CD4-positive, alpha-beta T cell treated with Interferon alpha-2 for 1 hour (primary cell): ENCODE data around the gene PATJ.
A peak's percentile ranks its signal among the peaks of the same experiment; 100 is the strongest.
"Not testable (repeated sequence)": the region's sequence is repeated elsewhere in the genome, so short reads cannot be mapped to it uniquely, and the experiment has no call there.

Source experiments
- DNase-seq, 2 donors: peaks; one replicate each; pipeline ENCODE4 v3.0.0-alpha.2; 2020 to 2022

PATJ gene, protein sequence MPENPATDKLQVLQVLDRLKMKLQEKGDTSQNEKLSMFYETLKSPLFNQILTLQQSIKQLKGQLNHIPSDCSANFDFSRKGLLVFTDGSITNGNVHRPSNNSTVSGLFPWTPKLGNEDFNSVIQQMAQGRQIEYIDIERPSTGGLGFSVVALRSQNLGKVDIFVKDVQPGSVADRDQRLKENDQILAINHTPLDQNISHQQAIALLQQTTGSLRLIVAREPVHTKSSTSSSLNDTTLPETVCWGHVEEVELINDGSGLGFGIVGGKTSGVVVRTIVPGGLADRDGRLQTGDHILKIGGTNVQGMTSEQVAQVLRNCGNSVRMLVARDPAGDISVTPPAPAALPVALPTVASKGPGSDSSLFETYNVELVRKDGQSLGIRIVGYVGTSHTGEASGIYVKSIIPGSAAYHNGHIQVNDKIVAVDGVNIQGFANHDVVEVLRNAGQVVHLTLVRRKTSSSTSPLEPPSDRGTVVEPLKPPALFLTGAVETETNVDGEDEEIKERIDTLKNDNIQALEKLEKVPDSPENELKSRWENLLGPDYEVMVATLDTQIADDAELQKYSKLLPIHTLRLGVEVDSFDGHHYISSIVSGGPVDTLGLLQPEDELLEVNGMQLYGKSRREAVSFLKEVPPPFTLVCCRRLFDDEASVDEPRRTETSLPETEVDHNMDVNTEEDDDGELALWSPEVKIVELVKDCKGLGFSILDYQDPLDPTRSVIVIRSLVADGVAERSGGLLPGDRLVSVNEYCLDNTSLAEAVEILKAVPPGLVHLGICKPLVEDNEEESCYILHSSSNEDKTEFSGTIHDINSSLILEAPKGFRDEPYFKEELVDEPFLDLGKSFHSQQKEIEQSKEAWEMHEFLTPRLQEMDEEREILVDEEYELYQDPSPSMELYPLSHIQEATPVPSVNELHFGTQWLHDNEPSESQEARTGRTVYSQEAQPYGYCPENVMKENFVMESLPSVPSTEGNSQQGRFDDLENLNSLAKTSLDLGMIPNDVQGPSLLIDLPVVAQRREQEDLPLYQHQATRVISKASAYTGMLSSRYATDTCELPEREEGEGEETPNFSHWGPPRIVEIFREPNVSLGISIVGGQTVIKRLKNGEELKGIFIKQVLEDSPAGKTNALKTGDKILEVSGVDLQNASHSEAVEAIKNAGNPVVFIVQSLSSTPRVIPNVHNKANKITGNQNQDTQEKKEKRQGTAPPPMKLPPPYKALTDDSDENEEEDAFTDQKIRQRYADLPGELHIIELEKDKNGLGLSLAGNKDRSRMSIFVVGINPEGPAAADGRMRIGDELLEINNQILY (N-terminal part only)

GRCh38 chr1:61741711-61742619, at the start of gene PATJ:
PATJ (plus strand) TSS chr1:61742480; CDS start chr1:61762893, 20,413 bp downstream.
- DNase-seq, result peak; percentile 54 to 79

DNA sequence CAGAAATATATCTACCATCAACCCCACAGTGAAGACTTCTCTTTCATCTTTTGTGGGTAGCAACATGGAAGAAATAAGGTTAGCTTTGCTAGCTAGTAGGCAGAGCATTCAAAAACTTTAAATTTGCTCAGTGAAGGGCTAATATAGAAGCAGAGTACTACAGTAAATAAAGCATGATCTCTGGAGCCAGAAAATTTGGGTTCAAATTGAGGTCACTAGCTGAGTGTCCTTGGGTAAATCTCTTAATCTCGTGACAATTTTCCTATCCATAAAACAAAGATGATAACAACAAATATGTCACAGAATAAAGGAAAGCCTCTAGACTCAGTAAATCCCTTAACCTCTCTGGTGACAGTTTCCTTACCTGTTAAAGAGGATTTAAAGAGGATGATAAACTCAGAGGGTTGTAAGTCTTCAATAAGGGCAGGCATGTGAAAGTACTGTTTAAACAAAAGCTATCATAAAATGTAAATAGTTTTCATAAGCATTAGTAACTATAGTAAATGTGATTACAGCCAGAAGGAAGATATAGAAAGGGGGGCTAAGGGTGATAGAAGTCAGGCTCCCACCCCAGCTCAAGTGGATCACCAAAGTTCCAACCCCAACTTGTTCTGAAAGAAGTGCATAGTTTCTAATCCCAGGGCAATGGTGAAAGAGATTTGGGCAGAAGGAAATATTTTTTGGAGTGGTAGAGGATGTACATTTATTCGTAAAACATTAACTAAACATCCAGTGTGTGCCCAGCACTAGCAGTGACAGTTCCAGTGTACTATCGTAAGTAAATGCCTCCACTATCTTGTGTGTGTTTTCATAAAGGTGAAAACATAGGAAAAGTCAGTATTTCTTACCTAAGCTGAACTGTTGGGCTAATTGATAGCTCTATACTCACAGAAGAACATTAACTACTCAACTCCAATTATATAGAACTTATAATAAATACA, 42.1 kb upstream of the PATJ start:
- DNase-seq, result no peak

GRCh38 chr1:61708953-61709907, 33.0 kb upstream of the PATJ start:
- no peak for DNase-seq

DNA sequence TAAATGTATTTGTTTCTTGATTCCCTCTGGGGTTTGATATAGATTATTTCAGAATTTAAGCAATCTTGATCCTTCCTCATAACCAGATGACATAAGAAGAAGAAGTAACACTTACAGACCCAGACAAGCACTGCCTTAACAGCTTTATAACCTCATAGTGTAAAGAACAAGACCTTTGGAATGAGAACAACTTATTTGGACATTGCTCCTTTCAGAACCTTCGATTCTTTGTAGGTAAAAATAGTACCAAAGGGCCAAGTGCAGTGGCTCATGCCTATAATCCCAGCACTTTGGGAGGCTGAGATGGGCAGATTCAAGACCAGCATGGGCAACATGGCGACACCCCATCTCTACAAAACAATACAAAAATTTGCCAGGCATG, 32.4 kb upstream of the PATJ start:
- no peak for DNase-seq

DNA sequence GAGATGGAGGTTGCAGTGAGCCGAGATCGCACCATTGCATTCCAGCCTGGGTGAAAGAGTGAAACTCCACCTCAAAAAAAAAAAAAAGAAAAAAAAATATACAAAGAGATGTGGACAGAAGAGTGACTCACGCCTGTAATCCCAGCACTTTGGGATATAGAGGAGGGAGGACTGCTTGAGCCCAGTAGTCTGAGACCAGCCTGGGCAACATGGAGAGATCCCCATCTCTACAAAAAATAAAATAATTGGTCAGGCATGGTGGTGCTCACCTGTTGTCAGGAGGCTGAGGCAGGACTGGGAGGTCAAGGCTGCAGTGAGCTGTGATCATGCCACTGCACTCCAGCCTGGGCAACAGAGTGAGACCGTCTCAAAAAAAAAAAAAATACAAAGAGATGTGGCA, 31.0 kb upstream of the PATJ start:
- not testable (repeated sequence) for DNase-seq

DNA sequence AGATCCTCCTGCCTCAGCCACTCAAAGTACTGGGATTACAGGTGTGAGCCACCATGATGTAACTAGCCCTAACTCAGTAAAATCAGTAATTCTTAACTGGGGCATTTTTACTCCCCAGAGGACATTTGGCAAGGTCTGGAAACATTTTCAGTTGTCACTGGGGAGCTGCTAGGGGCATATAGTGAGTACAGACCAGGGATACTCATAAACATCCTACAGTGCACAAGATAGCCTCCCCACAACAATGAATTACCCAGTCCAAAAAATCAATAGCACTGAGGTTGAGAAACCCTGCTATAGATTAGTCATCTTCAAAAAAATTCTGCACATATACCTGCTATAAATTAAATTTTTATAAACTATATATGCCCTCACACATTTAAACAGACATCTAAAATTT, 30.3 kb upstream of the PATJ start:
- no peak for DNase-seq

DNA sequence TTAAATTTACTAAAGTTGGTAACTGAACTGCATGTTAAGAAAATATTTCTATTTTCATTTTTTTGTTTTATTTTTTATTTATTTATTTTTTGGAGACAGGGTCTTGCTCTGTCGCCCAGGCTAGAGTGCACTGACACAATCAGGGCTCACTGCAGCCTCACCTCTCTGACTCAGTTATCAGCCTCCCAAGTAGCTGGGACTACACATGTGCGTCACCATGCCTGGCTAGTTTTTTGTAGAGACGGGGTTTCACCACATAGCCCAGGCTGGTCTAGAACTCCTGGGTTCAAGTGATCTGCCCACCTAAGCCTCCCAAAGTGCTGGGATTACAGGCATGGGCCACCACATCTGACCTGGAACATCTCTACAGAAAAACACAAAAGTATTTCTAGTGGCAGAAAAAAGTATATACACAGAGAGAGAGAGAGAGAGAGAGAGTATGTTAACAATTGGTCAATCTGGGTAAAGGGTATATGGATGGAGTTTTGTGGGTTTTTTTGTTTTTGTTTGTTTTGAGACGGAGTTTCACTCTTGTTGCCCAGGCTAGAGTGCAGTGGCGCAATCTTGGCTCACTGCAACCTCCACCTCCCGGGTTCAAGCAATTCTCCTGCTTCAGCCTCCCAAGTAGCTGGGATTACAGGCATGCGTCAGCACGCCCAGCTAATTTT, 23.1 kb upstream of the PATJ start:
- DNase-seq, result not testable (repeated sequence)

DNA sequence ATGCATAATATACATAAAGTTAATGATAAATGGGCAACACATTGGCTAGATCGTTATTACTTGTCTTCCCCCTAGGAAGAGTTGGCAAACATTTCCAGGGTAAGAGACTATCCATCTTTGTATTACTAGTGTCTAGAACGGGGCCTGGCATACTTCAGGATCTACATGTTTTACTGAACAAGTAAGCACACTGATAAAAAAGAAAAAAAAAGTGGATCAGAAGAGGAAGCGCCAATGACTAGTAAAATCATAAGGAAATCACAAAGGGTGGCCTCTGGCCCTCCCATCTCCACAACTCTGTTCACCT, 17.8 kb upstream of the PATJ start:
- DNase-seq, result no peak

DNA sequence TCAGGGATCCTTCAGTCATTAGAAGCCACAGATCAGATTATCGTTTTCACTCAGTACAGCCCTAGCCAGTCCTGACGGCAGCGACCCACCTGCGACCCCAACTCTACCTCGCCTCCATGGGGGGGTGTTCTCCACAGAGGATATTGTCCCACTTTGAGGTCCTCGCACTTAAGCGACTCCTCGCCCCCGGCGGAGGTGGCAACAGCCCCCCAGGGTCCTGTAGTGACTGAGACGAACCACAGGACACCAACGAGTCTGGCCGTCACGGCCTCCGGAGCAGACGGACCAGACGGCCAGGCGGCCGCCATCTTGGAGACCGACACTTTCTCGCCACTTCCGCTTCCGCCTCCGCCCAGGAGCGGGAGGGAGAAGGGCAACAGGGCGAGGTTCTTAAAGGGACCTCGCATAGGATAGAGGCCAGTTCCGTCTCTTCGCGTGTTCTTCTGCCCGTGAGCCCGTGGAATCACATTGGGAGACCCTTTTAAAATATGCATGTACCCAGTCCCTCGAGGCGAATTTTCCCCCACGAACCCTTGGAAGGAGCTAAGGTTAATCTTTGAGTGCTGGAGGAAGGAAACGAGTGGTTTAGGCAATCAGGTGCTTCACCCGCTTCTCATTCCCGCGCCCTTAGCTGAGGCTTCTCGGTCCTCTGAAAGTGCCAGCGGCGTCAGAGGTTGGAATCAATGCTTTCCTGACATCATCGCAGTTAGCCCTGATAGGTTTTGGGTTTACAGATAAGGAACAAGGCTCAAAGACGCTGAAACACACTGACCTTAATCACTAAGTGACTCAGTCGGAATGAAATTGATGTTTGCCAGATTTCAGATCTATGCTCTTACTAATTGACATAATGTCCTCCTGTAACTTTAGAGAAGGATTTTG, 17.2 kb upstream of the PATJ start, which contains the start of gene TM2D1:
TM2D1 (minus strand) TSS at position 329 of the 882 bp plus-strand sequence; CDS start at position 308, 21 bp downstream.
- DNase-seq, result peak; percentile 86 to 88

DNA sequence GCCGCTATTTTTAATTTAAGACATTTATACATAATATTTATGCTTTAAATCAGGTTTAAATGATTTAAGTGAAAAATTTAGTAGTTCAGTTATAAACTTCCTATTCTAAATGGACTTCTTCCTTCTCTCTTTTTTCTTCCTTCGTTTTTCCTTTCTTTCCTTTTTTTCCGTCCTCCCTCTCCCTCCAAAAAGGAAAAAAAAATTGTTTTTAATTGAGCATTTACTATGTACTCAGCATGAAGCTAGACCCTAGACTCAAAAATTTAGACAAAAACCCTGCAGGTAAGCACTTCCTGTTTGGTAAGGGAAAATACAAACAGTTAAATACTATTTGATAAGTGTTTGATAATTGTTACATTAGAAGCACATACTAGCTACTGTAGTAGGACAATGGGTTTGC, 14.7 kb upstream of the PATJ start:
- no peak for DNase-seq

DNA sequence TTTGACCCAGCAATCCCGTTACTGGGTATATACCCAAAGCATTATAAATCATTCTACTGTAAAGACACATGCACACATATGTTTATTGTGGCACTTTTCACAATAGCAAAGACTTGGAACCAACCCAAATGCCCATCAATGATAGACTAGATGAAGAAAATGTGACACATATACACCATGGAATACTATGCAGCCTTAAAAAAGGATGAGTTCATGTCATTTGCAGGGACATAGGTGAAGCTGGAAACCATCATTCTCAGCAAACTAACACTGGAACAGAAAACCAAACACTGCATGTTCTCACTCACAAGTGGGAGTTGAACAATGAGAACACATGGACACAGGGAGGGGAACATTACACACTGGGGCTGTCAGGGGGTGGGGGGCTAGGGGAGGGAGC, 11.6 kb upstream of the PATJ start:
- not testable (repeated sequence) for DNase-seq

- DNase-seq, result no peak
Measured at GRCh38 chr1:61732726-61733125, 9.6 kb upstream of the PATJ start.

GRCh38 chr1:61740751-61741700, 1.3 kb upstream of the PATJ start:
- DNase-seq, result no peak

- peak in 1 of 2 donors; percentile 3 for DNase-seq
Measured at GRCh38 chr1:61742620-61743430, 545 bp downstream of the PATJ start.

DNA sequence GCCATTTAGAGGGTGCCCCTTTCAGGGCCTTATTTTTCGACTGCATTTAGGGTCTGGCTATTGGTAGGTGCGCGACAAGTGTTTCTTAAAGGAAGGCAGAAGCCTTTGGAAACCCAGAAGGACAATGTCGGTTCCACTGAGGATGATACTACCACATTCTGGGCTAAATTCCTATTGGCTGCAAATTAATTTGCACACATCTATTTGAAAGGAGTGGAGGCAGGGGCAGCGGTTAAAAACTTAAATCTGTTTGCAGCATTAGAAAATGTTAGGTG, 1.1 kb downstream of the PATJ start:
- no peak for DNase-seq
